ENCODE measurements around the gene OLFML2A.

Gene OLFML2A

DNA sequence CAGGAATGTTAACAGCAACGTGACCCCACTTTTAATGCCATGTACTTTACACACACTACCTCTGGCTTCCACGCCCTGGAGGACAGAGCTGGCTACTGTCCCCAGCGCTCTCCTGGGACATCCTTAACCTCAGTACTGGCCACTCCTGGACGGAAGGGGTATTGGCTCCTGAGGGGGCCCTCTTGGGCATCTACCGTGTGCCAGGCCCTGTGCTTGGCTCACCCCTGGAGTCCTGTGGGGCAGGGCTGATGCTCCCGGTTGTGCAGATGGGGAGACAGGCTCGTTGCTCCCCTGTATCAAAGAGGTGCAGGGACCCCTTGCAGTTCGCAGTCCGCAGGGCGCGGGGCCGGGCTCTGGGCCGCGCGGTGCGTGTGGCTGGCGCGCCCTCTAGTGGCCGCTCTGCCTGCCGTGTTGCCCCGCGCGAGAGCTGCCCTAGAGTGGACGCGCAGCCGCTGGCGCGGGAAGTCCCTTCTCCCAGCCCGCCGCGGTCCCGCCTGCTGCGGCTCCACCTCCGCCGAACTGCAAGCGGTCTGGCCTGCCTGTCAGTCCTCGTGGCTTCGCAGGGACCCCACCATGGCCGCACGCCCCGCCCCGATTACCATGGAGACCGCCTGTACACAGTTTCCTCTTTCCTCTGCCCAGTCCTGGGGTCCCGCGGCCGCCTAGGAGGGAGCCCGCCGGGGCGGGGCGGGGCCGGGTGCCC lies 76.0 kb downstream of the OLFML2A start, which contains the start of gene WDR38:
Gene WDR38 (plus strand): TSS at position 632 of the 703 bp plus-strand sequence. CDS start 72 bp downstream, outside the sequence.
- peak; percentile 39 to 69 (median 60) for DNase-seq (ENCODE audit: low read depth in 3 of 3)

DNA sequence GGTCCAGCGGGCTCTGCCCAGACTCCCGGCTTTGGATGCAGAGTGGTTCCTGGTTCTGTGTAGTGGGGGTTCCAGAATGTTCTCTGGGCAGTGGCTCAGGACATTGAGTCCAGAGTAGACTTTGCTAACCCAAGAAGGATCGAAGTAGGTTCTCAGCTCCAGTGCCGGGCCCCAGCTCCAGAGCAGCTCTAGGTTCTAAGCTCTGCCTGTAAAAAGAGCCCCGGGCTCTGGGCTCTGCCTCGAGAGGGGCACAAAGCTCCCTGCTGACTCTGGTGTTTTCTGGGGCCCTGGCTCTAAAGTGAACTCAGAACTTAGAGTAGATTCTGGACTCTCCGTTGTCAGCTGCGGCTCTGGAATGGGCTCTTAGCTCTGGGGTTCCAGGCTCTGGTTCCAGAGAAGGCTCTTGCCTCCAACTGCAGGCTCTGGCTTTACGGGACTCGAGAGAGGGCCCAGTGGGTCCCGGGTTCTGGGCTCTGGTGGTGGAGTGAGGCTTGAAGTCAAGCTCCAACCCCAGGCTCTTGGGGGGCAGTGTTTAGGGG lies 76.7 kb downstream of the OLFML2A start:
- DNase-seq (ENCODE audit: low read depth in 3 of 3), result no peak

DNA sequence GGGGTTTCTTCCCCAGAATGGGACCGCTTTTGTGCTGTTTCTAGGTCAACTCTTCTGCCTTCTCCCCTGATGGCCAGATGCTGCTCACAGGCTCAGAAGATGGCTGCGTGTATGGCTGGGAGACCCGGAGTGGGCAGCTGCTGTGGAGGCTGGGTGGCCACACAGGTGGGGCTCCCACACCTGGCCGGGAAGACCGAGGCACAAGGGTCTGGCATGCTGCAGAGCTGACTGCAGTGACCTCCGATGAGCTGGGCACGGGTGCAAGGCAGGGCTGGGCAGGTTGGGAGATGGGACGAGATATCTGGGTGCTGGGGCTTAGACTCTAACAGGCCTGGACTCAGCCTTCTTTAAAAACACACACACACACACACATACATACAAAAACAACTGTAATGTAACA lies 77.2 kb downstream of the OLFML2A start:
- no peak for DNase-seq (ENCODE audit: low read depth in 3 of 3)

DNA sequence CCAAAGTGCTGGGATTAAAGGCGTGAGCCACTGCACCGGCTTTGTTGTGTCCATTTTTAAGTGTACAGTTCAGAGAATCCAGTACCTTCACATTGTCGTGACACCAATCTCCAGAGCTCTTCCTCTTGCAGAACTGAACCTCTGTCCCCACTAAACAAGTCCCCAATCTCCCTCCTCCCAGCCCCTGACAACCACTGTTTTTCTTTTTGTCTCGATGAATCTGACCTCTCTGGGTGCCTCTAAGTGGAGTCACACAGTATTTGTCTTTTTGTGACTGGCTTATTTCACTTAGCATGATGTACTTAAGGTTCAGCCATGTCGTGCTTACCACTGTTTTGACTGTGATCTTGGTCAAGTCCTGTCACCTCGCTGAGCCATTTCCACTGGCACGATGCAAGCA lies 77.9 kb downstream of the OLFML2A start:
- no peak for DNase-seq (ENCODE audit: low read depth in 3 of 3)

DNA sequence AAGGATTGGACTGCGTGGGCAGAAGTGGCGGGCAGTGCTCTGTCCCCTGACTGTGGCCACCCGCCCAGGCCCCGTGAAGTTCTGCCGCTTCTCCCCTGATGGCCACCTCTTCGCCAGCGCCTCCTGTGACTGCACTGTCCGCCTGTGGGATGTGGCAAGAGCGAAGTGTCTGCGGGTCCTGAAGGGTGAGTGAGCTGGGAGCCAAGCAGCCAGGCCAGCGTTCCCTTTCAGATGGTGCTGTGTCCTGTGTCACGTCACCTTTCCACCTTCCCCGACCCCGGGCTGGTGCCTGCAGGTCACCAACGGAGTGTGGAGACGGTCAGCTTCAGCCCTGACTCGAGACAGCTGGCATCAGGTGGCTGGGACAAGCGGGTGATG lies 78.6 kb downstream of the OLFML2A start:
- no peak for DNase-seq (ENCODE audit: low read depth in 3 of 3)

DNA sequence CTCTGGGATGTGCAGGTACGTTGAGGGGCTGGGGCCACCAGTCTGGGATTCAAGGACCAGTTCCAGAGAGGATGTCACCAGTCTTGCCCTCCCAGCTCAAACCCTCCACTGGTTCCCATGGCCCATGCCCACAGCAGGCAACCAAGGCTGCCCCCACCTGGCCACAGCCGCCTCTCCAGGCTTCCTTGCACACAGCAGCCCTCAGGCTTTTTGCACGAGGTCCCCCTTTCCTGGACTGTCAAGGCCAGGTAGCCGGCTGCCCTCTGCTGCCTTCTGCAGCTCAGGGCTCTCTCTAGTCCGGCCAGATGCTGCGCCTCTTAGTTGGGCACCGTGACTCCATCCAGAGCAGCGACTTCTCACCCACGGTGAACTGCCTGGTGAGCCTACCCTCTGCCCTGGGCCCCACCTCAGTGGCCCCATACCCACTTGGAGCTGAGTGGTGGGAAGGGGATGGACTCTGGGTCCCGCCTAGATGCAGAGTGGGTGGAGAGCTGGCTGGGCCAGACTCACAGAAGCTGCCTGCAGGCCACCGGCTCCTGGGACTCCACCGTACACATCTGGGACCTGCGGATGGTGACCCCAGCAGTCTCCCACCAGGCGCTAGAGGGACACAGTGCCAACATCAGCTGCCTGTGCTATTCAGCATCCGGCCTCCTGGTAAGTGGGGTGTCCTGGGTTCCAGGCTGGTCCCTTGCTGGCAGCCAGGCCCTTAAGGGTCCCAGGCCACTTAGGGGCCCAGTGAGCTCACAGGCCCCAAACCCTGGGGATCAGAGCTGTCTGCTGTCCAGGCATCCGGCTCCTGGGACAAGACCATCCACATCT lies 79.2 kb downstream of the OLFML2A start:
- DNase-seq (ENCODE audit: low read depth in 3 of 3), result no peak

DNA sequence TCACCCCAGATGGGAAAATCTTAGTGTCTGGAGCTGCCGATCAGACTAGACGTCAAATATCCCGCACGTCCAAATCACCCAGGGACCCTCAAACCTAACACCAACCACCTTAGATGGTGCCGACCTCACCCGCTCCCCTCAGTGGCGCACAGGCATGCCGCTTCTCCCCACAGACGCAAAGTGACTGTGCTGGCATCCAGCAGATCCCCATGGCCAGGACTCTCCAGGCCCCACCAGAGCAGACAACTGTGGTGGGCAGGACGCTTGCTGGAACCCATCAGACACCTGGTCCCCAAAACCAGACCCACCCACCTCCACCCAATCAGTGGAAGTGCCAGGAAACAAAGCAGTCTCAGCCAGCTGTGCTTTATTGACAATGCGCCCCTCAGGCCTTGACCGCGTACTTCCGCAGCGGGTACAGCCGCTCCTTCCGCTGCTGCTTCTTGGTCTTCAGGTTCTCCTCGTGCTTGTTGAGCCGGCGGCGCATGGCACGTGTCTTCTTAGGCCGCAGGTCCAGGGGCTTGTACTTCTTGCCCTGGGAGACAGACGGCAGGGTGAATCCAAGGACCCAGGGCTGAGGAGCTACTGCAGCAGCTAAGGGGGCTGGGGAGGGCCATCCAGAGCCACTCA lies 80.7 kb downstream of the OLFML2A start:
- DNase-seq (ENCODE audit: low read depth in 3 of 3), result no peak

DNA sequence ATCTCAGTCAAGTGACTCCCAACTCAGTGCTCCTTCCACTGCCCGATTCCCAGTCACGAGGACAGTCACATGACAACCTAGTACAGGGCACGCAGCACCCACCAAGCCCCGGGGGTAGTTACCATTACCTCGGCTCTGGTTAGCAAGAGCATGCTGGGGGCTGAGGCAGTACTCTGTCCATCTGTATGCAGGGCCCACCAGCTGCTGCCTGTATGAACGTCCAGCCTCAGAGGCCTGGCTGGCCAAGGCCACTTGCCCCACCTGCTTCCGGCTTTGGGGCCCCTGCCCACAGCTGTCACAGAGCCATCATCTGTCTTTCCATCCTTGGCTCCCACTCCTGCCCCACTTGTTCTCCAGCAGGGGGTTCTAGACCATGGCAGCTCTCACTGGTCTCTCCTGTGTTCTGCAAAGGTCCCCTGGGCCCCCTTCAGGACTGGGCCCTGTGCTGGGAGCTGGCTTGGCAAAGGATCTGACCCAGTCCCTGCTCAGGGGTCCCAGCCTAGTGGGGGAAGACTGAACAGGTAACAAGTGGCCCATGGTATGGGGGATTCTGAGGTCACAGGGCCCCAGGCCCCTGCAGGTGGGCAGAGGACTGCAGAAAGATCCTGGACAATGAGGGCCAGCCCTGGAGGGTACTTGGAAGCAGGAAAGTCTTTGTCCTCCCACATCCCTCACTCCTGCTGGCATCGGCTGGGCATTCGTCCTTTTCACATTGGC lies 81.6 kb downstream of the OLFML2A start:
- no peak for DNase-seq (ENCODE audit: low read depth in 3 of 3)

DNA sequence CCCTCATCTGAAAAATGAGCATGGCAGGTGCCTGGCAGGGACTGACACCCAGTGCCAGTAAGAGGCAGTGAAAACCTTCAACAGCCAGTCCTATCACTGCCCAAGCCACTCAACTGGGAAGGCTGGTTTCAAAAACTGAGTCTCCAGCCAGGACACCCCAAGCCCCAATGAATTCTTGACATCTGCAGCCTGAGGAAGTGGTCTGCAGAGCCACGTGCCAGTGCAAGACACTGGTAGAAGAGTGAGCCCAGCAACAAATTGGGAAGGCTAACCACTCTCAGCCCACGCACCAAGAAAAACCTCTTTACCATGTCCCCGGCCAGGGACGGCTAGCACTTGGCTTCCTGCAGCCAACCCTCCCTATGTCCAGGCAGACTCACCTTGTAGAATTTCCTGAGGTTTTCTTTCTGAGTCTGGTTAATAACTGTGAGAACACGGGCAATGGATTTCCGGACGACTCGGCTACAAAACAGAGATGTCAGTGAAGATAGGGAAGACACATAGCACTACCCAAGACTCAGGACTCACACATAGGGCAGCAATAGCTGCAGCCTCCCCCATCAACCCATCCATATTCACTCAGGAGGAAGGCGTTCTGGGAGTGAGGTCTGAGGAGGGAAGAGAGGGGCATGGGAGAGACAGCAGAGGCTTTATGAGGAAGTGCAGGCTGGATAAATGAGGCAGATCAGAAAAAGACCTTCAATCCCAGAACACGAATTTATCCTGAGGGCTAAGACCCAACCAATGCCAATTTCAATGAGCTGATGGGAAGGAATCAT lies 83.1 kb downstream of the OLFML2A start:
- DNase-seq (ENCODE audit: low read depth in 3 of 3), result no peak

DNA sequence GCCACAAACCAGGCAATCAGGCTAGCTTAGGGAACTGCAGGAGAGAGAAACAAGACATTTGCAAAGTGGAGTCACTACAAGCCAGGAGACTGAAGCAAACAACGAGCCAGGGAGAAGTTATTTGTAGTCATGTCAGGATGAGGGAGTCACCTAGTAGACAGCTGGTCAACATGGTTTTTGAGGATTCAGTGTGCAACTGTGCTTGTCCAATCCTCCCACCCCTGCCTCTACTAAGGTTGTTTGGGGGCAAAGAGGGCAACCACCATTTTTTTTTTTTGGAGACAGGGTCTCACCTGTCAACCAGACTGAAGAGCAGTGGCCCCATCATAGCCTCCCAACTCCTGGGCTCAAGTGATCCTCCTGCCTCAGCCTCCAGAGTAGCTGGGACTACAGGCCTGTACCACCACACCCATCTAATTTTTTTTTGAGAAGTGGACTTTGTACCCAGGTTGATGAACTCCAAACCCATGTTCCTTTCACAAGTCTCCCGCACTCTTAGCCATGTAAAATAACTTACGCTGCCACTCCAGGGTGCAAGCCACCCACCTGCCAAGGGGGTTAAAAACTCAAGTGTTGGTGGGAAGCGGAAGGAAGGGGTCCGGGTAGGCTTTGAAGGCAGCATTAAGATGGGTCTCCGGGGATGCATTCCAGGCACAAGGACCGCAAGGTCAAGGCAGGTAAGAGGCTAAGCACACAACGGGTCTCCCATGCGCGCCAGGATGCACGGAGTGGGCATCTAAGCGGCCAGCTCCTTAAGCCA lies 83.8 kb downstream of the OLFML2A start:
- no peak for DNase-seq (ENCODE audit: low read depth in 3 of 3)

DNA sequence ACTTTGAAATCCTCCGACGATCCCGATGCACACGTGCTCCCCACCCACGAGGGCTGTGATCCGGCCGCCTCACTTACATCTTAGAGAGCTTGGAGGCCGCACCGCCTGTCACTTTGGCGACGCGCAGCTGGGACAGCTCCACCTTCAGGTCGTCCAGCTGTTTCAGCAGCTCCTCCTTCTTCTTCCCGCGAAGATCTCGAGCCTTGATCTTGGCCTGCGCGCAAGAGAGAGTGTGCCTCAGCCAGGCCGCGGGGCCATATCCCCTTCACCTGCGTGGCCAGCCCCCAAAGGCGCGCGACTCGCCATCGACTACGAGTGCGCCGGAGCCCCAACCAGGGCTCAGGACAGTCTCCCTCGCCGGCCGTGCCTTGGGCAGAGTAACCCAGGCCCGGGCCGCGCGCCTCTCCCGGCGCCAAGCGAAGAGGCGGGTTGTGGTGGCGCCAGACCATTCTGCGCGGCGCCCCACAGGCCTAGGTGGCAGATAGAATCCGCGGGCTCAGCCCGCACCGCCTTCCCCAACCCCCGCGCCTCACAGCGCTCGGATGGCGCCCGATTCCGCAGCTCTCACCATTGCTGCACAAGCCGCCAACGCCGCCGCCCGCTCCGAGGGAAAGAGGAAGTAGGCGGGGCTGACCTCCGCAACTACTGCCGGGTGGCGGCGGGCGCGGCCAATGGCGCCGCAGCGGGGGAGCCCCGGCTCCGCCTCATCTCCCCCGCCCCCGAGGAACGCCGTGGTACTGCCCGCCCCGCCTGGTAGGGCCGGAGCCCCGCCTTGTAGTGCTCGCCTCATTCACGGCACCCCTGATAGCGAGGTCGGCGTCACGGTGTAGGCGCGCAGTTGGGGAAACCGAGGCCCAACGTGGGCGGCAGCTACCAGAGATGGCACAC lies 84.7 kb downstream of the OLFML2A start, which contains the start of the genes ARPC5L and RPL35:
Gene ARPC5L (plus strand): TSS at position 789 of the 888 bp plus-strand sequence. CDS start 7,161 bp downstream, outside the sequence.
Gene RPL35 (minus strand): TSS at position 616 of the 888 bp plus-strand sequence. CDS start 45 bp downstream, at position 571.
- DNase-seq (ENCODE audit: low read depth in 3 of 3), result peak; percentile 91 to 96 (median 93)

DNA sequence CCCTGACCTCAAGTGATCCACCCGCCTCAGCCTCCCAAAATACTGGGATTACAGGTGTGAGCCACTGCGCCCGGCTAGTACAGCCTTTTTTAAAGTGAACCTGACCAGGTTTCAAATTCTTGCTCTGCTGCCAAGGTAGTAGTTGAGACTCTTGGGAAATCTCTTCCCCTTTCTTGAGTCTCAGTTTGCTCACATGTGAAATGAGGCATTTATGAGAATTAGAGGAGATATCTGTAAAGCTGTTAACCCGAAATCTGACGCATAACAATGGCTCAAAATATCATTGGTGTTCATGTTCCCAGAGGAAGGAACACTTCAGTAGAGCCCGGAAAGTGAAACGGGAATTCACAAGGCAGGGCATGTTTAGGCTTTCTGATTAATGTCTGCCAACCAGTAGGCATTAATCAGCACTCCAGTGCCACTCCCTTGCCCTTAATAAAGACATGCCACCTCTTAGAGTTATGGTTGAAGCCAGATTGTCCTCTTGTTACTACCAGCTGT lies 86.5 kb downstream of the OLFML2A start:
- no peak for DNase-seq (ENCODE audit: low read depth in 3 of 3)
